ENCODE measurements around the gene CNTNAP5.

CNTNAP5 gene

GRCh38 chr2:124558277-124558905 lies 533.3 kb downstream of the CNTNAP5 start:
- in situ Hi-C loops (cut with HindIII; ENCODE audit: low pct_ligation_motif_present, low sequenced_read_pairs), result no loop called here
- Histone ChIP-seq H3K36me3 (replicated peaks) (no peaks in the 10 kb centered on the region), H3K27me3 (replicated peaks) (no peaks in the 10 kb centered on the region), H3K27ac (no peak overlapping the region), H3K4me3 (ENCODE audit: low read depth, low read length) (no peak overlapping the region)
- no peak for DNase-seq
- TF ChIP-seq CTCF (IDR thresholded peaks at IDR 0.05; ENCODE audit: low read depth, low read length, missing control alignments), result no peak

GRCh38 chr2:124559236-124559635 lies 534.1 kb downstream of the CNTNAP5 start:
- no peak for TF ChIP-seq CTCF (IDR thresholded peaks at IDR 0.05; ENCODE audit: low read depth, low read length, missing control alignments)
- in situ Hi-C loops (cut with HindIII; ENCODE audit: low pct_ligation_motif_present, low sequenced_read_pairs), result no loop called here
- H3K36me3 ChIP-seq (replicated peaks), result no peaks in the 10 kb centered on the region

GRCh38 chr2:124560592-124561112 lies 535.6 kb downstream of the CNTNAP5 start:
- H3K36me3 ChIP-seq (replicated peaks), result no peaks in the 10 kb centered on the region
- H3K27me3 ChIP-seq (replicated peaks), result no peaks in the 10 kb centered on the region
- H3K27ac ChIP-seq, result no peak overlapping the region
- no peak for DNase-seq
- no peak overlapping the region for H3K4me3 ChIP-seq (ENCODE audit: low read depth, low read length)
- in situ Hi-C loops (cut with HindIII; ENCODE audit: low pct_ligation_motif_present, low sequenced_read_pairs), result no loop called here
- TF ChIP-seq CTCF (IDR thresholded peaks at IDR 0.05; ENCODE audit: low read depth, low read length, missing control alignments), result no peak

More at GRCh38 chr2:124559236-124559635, 534.1 kb downstream of the CNTNAP5 start:
- no peak overlapping the region for H3K27ac ChIP-seq
- no peaks in the 10 kb centered on the region for H3K27me3 ChIP-seq (replicated peaks)
- no peak overlapping the region for H3K4me3 ChIP-seq (ENCODE audit: low read depth, low read length)
- no peak for DNase-seq

- DNase-seq, result no peak
- no peak overlapping the region for H3K4me3 ChIP-seq (ENCODE audit: low read depth, low read length)
- TF ChIP-seq CTCF (IDR thresholded peaks at IDR 0.05; ENCODE audit: low read depth, low read length, missing control alignments), result no peak
- no peak overlapping the region for H3K27ac ChIP-seq
- H3K36me3 ChIP-seq (replicated peaks), result no peaks in the 10 kb centered on the region
- in situ Hi-C loops (cut with HindIII; ENCODE audit: low pct_ligation_motif_present, low sequenced_read_pairs), result no loop called here
- no peaks in the 10 kb centered on the region for H3K27me3 ChIP-seq (replicated peaks)
These were observed 536.4 kb downstream of the CNTNAP5 start for GRCh38 chr2:124561486-124561885.

- no peak for DNase-seq
- in situ Hi-C loops (cut with HindIII; ENCODE audit: low pct_ligation_motif_present, low sequenced_read_pairs), result no loop called here
- Histone ChIP-seq H3K4me3 (ENCODE audit: low read depth, low read length) (no peak overlapping the region), H3K27ac (no peak overlapping the region), H3K27me3 (replicated peaks) (no peaks in the 10 kb centered on the region), H3K36me3 (replicated peaks) (no peaks in the 10 kb centered on the region)
- no peak for TF ChIP-seq CTCF (IDR thresholded peaks at IDR 0.05; ENCODE audit: low read depth, low read length, missing control alignments)
These were observed 538.3 kb downstream of the CNTNAP5 start for GRCh38 chr2:124563426-124563825.

GRCh38 chr2:124566518-124566970 lies 541.5 kb downstream of the CNTNAP5 start:
- in situ Hi-C loops (cut with HindIII; ENCODE audit: low pct_ligation_motif_present, low sequenced_read_pairs), result no loop called here
- no peak for DNase-seq
- no peak overlapping the region for H3K27ac ChIP-seq
- no peak for TF ChIP-seq CTCF (IDR thresholded peaks at IDR 0.05; ENCODE audit: low read depth, low read length, missing control alignments)
- no peaks in the 10 kb centered on the region for H3K36me3 ChIP-seq (replicated peaks)
- H3K4me3 ChIP-seq (ENCODE audit: low read depth, low read length), result no peak overlapping the region
- H3K27me3 ChIP-seq (replicated peaks), result no peaks in the 10 kb centered on the region

Data from brain microvascular endothelial cell (primary cell).